GM23338 (cell line): ENCODE data around the gene OR13C4. TPM values are rescaled to one million over a fixed set of nuclear protein-coding genes. Genes with fewer than 3 reads are reported as not detected.

Experiments used
- ATAC-seq: fragments of 200-7000 bp; cut with Tn5 transposase; 3 replicates; pipeline ENCODE4 v1.9.1; 2020
- DNase-seq: peaks from one replicate; pipeline ENCODE4 v3.0.0-alpha.2; 2015; ENCODE audit warnings: low spot score
- H2AFZ ChIP-seq: fragments of 200-600 bp; sonication (generic); 2 replicates; pipeline ENCODE4 v1.8.0; 2016; ENCODE audit warnings: antibody characterized with exemption, mild to moderate bottlenecking, moderate library complexity
- H3F3A ChIP-seq: fragments of 200-600 bp; sonication (generic); replicated peaks from 2 replicates; pipeline ENCODE4 v1.8.0; 2017; ENCODE audit warnings: antibody characterized with exemption, mixed run types, low read depth
- H3K27ac ChIP-seq: fragments of 200-600 bp; sonication (generic); 2 replicates; pipeline ENCODE4 v1.6.1; 2016; ENCODE audit warnings: low read depth
- H3K27me3 ChIP-seq: fragments of 200-600 bp; sonication (generic); 2 replicates; pipeline ENCODE4 v1.8.0; 2016; ENCODE audit warnings: mild to moderate bottlenecking, mixed run types, moderate library complexity; ENCODE audit not compliant: insufficient read depth
- H3K36me3 ChIP-seq: fragments of 200-600 bp; sonication (generic); 2 replicates; pipeline ENCODE4 v1.8.0; 2016; ENCODE audit warnings: mild to moderate bottlenecking; ENCODE audit not compliant: insufficient read depth
- H3K4me1 ChIP-seq: fragments of 200-600 bp; sonication (generic); 2 replicates; pipeline ENCODE4 v1.8.0; 2016; ENCODE audit warnings: mild to moderate bottlenecking, moderate library complexity; ENCODE audit not compliant: insufficient read depth
- H3K4me2 ChIP-seq: fragments of 200-600 bp; sonication (generic); 2 replicates; pipeline ENCODE4 v1.7.1; 2017; ENCODE audit warnings: mixed run types
- H3K4me3 ChIP-seq: fragments of 200-600 bp; sonication (generic); 2 replicates; pipeline ENCODE4 v1.6.1; 2016; ENCODE audit warnings: mixed run types
- H3K79me2 ChIP-seq: fragments of 200-600 bp; sonication (generic); replicated peaks from 2 replicates; pipeline ENCODE4 v1.8.0; 2017; ENCODE audit warnings: mild to moderate bottlenecking; ENCODE audit not compliant: insufficient read depth
- H3K9me2 ChIP-seq: fragments of 200-600 bp; sonication (generic); 2 replicates; pipeline ENCODE4 v1.8.0; 2017; ENCODE audit not compliant: insufficient read depth
- H4K20me1 ChIP-seq: fragments of 200-600 bp; sonication (generic); replicated peaks from 2 replicates; pipeline ENCODE4 v1.8.0; 2017; ENCODE audit warnings: mild to moderate bottlenecking; ENCODE audit not compliant: insufficient read depth
- H3K27ac Mint-ChIP-seq: 2 replicates; pipeline ENCODE4 v1.8.0; 2020; ENCODE audit warnings: inconsistent platforms, mild to moderate bottlenecking, moderate library complexity, mixed read lengths
- H3K27me3 Mint-ChIP-seq: 3 replicates; pipeline ENCODE4 v1.8.0; 2022; ENCODE audit warnings: low read depth, mild to moderate bottlenecking, moderate library complexity, mixed read lengths, inconsistent platforms; ENCODE audit not compliant: insufficient read depth, poor library complexity
- H3K36me3 Mint-ChIP-seq: 3 replicates; pipeline ENCODE4 v1.8.0; 2021; ENCODE audit warnings: low read depth, mild to moderate bottlenecking, inconsistent platforms, moderate library complexity, mixed read lengths
- H3K4me1 Mint-ChIP-seq: 3 replicates; pipeline ENCODE4 v1.8.0; 2020; ENCODE audit warnings: mild to moderate bottlenecking, inconsistent platforms, mixed read lengths
- H3K4me3 Mint-ChIP-seq: 3 replicates; pipeline ENCODE4 v1.8.0; 2021; ENCODE audit warnings: moderate library complexity, mild to moderate bottlenecking, inconsistent platforms, mixed read lengths
- H3K9me3 Mint-ChIP-seq: 3 replicates; pipeline ENCODE4 v1.8.0; 2020; ENCODE audit warnings: moderate library complexity, mild to moderate bottlenecking, inconsistent platforms, mixed read lengths
- CREB1 ChIP-seq: fragments of 250-450 bp; sonication (Bioruptor Pico); IDR thresholded peaks from 2 replicates; pipeline ENCODE4 v1.5.0; 2020; ENCODE audit warnings: low read depth, mild to moderate bottlenecking, moderate library complexity
- EZH2 ChIP-seq: fragments of 200-600 bp; sonication (generic); IDR thresholded peaks from one replicate; pipeline ENCODE4 v1.8.0; 2017; ENCODE audit warnings: antibody characterized with exemption, mild to moderate bottlenecking, low read depth; ENCODE audit not compliant: unreplicated experiment
- JUNB ChIP-seq: IDR thresholded peaks from one replicate; pipeline ENCODE4 v1.6.1; 2016; ENCODE audit warnings: antibody characterized with exemption; ENCODE audit not compliant: unreplicated experiment
- NANOG ChIP-seq: IDR thresholded peaks from 2 replicates; pipeline ENCODE4 v1.6.1; 2016; ENCODE audit warnings: antibody characterized with exemption, borderline replicate concordance
- ZNF114 ChIP-seq: fragments of 250-450 bp; sonication (Bioruptor Pico); IDR thresholded peaks from 2 replicates; pipeline ENCODE4 v1.5.0; 2020; ENCODE audit warnings: mild to moderate bottlenecking, moderate library complexity
- polyA plus RNA-seq: library from polyadenylated mRNA; unstranded; fragments of >200 nt; fragmentation: Nextera tagmentation; extraction: Ambion mirVana; gene quantifications from 2 replicates; pipeline ENCODE4 v1.2.1, GENCODE V29; 2016
- total RNA-seq: library from RNA; depleted of rRNA; stranded (reverse); fragments of >200 nt; shearing (Covaris generic); gene quantifications from 2 replicates; pipeline ENCODE4 v1.2.3, GENCODE V29; 2014
- TF ChIP-seq, protein P1 (sequence below): fragments of 250-450 bp; sonication (Bioruptor Pico); IDR thresholded peaks from 2 replicates; pipeline ENCODE4 v1.5.0; 2020; ENCODE audit warnings: mild to moderate bottlenecking, moderate library complexity
- TF ChIP-seq, protein P2 (sequence below): IDR thresholded peaks from 2 replicates; pipeline ENCODE4 v1.6.1; 2016; ENCODE audit warnings: antibody characterized with exemption

OR13C4 gene
- total and polyA plus RNA-seq, 2 experiments from 2014 or later = not detected

DNA sequence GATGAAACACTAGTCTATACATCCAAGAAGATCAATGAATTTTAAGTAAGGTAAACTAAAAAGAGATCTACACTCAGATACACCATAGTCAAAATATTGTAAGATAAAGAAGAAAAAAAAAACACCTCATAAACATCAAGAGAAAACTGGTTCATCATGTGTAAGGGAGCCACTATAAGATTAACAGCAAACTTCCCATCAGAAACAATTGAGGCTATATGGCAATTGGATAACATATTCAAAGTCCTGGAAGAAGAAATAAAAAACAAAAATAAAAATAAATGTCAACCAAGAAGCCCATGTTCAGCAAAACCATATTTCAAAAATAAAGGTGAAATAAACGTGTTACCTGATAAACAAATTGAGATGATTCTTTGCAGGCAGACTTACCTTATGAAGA lies 45.6 kb upstream of the OR13C4 start (continued):
- TF ChIP-seq, protein P1, sequence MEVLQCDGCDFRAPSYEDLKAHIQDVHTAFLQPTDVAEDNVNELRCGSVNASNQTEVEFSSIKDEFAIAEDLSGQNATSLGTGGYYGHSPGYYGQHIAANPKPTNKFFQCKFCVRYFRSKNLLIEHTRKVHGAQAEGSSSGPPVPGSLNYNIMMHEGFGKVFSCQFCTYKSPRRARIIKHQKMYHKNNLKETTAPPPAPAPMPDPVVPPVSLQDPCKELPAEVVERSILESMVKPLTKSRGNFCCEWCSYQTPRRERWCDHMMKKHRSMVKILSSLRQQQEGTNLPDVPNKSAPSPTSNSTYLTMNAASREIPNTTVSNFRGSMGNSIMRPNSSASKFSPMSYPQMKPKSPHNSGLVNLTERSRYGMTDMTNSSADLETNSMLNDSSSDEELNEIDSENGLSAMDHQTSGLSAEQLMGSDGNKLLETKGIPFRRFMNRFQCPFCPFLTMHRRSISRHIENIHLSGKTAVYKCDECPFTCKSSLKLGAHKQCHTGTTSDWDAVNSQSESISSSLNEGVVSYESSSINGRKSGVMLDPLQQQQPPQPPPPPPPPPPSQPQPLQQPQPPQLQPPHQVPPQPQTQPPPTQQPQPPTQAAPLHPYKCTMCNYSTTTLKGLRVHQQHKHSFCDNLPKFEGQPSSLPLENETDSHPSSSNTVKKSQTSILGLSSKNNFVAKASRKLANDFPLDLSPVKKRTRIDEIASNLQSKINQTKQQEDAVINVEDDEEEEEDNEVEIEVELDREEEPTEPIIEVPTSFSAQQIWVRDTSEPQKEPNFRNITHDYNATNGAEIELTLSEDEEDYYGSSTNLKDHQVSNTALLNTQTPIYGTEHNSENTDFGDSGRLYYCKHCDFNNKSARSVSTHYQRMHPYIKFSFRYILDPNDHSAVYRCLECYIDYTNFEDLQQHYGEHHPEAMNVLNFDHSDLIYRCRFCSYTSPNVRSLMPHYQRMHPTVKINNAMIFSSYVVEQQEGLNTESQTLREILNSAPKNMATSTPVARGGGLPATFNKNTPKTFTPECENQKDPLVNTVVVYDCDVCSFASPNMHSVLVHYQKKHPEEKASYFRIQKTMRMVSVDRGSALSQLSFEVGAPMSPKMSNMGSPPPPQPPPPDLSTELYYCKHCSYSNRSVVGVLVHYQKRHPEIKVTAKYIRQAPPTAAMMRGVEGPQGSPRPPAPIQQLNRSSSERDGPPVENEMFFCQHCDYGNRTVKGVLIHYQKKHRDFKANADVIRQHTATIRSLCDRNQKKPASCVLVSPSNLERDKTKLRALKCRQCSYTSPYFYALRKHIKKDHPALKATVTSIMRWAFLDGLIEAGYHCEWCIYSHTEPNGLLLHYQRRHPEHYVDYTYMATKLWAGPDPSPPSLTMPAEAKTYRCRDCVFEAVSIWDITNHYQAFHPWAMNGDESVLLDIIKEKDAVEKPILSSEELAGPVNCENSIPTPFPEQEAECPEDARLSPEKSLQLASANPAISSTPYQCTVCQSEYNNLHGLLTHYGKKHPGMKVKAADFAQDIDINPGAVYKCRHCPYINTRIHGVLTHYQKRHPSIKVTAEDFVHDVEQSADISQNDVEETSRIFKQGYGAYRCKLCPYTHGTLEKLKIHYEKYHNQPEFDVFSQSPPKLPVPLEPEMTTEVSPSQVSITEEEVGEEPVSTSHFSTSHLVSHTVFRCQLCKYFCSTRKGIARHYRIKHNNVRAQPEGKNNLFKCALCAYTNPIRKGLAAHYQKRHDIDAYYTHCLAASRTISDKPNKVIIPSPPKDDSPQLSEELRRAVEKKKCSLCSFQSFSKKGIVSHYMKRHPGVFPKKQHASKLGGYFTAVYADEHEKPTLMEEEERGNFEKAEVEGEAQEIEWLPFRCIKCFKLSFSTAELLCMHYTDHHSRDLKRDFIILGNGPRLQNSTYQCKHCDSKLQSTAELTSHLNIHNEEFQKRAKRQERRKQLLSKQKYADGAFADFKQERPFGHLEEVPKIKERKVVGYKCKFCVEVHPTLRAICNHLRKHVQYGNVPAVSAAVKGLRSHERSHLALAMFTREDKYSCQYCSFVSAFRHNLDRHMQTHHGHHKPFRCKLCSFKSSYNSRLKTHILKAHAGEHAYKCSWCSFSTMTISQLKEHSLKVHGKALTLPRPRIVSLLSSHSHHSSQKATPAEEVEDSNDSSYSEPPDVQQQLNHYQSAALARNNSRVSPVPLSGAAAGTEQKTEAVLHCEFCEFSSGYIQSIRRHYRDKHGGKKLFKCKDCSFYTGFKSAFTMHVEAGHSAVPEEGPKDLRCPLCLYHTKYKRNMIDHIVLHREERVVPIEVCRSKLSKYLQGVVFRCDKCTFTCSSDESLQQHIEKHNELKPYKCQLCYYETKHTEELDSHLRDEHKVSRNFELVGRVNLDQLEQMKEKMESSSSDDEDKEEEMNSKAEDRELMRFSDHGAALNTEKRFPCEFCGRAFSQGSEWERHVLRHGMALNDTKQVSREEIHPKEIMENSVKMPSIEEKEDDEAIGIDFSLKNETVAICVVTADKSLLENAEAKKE (CRISPR knock-in tag) = no peak
- no peak for TF ChIP-seq ZNF114

DNA sequence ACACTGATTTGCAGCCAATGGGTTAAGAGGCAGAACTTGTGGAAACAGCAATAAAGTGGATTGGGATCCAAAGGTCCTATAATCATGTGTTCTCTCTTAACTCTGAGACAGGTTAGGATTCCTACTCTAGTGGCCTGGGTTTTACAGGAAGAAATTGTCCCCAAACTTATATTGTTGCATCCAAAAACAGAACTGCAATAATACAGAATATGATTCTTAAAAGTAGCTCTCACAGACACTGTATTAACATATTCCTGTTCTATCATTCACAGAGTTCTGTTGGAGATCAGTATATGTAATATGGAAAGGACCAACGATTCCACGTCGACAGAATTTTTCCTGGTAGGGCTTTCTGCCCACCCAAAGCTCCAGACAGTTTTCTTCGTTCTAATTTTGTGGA lies 41.9 kb upstream of the OR13C4 start, which contains the start of gene OR13C8:
OR13C8 (plus strand) TSS at position 301 of the 400 bp plus-strand sequence; CDS start at position 301, 0 bp downstream.
- Histone ChIP-seq H3K27ac (no peak within 1 kb of the TSS), H3K27me3 (no peaks in the 10 kb centered on the region), H3K4me2 (no peak within 1 kb of the TSS), H3K4me3 (no peak within 1 kb of the TSS), H3K79me2 (no peaks in the 10 kb centered on the region), H3K4me1 (no peaks in the 10 kb centered on the region), H3K9me2 (0 out of 2 replicates have a peak, but pooled peaks cover 2% of the 10 kb centered on the region), H3K36me3 (no peaks in the 10 kb centered on the region), H4K20me1 (no peaks in the 10 kb centered on the region), H3F3A (no peaks in the 10 kb centered on the region), H2AFZ (no peak within 1 kb of the TSS)
- no peak for ATAC-seq
- DNase-seq = no peak
- H3K4me1 Mint-ChIP-seq = no peaks in the 10 kb centered on the region
- no peaks in the 10 kb centered on the region for H3K27me3 Mint-ChIP-seq
- H3K27ac Mint-ChIP-seq = no peak within 1 kb of the TSS
- H3K9me3 Mint-ChIP-seq = peaks cover 6% of the 10 kb centered on the region; the same call in 2 of the 3 replicates
- no peaks in the 10 kb centered on the region for H3K36me3 Mint-ChIP-seq
- no peak within 1 kb of the TSS for H3K4me3 Mint-ChIP-seq
- TF ChIP-seq CREB1 (CRISPR knock-in tag) (no peak), NANOG (no peak), JUNB (no peak), EZH2 (no peak)
- TF ChIP-seq, protein P2, sequence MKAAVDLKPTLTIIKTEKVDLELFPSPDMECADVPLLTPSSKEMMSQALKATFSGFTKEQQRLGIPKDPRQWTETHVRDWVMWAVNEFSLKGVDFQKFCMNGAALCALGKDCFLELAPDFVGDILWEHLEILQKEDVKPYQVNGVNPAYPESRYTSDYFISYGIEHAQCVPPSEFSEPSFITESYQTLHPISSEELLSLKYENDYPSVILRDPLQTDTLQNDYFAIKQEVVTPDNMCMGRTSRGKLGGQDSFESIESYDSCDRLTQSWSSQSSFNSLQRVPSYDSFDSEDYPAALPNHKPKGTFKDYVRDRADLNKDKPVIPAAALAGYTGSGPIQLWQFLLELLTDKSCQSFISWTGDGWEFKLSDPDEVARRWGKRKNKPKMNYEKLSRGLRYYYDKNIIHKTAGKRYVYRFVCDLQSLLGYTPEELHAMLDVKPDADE = no peak
- TF ChIP-seq, protein P1 (CRISPR knock-in tag) = no peak
